MM.1S (cell line): ENCODE data around the gene FGGY.

Experiments used
- CTCF ChIP-seq: fragments of 300-600 bp; sonication (generic); IDR thresholded peaks from 2 replicates; pipeline ENCODE4 v1.5.1; 2016; ENCODE audit warnings: antibody characterized with exemption, low read length, mixed read lengths
- EZH2phosphoT487 ChIP-seq: fragments of 300-600 bp; sonication (generic); IDR thresholded peaks from 2 replicates; pipeline ENCODE4 v1.6.1; 2018; ENCODE audit warnings: antibody characterized with exemption, low read length

GRCh38 chr1:59605761-59606160 lies 308.9 kb downstream of the FGGY start:
- TF ChIP-seq CTCF (no peak), EZH2phosphoT487 (no peak)
